Measurements from ENCODE around the gene NELL1.
"Not testable (repeated sequence)": the region's sequence is repeated elsewhere in the genome, so short reads cannot be mapped to it uniquely, and the experiment has no call there.

The NELL1 gene

DNA sequence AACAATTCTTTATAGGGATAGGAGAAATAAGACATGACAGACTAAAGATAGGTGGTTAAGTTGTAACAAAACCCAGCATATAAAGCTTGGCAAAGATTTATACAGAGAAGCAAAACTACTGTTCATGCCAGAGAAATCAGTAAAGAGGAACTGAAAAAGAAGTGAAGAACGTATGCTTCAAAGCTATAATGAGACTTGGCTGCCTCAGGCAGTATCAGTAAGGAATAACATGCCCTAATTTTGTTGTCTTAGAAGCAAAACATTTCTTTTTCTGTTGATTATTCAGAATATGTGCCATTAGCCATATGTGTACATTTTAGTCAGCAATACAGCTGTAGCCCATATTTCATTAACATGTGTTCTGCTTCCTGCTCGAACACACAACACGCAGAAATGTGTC is 403.2 kb downstream of the NELL1 start:
- DNase-seq (ENCODE audit: insufficient read length, low spot score) (no peak), FAIRE-seq (no peak)

DNA sequence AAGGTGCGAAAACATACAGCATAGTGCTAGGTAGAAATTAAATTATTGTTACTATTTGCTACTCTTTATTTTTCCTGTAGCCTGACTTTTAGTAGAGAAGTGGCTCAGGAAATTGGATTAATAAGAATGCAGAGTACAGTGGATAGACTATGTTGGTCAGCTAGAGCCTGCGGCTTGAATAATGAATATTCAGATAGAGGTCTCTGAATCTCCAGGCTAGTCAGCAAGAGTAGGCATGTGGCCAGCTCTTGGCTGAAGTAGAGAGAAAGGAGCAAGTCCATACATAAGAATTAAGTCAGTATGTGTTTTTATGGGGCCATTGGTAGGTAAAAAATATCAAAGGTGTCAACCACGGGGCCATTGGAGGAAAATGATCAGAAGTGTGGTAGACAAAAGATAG is 413.5 kb downstream of the NELL1 start:
- DNase-seq (ENCODE audit: insufficient read length, low spot score) (no peak), FAIRE-seq (no peak)

DNA sequence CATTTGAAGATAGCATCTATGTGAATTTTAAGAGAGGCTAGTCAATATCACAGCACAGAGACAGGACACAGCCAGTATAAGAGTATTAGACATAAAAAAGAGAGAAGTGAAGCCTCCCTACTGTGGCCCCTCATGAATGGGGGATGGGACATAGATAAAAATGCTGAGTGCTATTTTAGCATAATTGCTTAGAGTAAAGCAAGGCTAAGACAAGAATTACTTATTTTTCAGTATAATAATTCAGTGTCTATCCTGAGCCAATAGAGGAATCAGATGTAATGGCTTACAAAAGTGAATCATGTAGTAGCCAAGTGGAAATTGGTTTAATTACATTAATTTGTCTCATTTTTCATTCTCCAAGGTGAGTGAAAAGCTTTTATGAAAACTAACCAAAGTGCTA is 419.5 kb downstream of the NELL1 start:
- FAIRE-seq = no peak
- no peak for DNase-seq (ENCODE audit: insufficient read length, low spot score)

DNA sequence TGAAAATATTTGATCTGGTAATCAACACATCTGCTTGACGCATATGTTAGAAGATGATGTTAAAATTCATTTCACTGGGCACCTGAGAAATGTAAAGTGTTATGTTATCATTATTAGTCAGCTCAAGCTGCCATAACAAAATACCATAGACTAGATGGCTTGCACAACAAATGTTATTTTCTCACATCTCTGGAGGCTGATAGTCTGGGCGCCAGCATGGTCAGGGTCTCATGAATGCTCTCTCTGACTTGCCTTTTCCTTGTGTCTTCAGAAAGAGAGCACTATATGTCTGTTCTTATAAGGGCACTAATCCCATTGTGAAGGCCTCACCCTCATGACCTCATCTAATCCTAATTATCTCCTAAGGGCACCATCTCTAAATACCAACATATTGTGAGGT is 435.3 kb downstream of the NELL1 start:
- FAIRE-seq (no peak), DNase-seq (ENCODE audit: insufficient read length, low spot score) (no peak)

DNA sequence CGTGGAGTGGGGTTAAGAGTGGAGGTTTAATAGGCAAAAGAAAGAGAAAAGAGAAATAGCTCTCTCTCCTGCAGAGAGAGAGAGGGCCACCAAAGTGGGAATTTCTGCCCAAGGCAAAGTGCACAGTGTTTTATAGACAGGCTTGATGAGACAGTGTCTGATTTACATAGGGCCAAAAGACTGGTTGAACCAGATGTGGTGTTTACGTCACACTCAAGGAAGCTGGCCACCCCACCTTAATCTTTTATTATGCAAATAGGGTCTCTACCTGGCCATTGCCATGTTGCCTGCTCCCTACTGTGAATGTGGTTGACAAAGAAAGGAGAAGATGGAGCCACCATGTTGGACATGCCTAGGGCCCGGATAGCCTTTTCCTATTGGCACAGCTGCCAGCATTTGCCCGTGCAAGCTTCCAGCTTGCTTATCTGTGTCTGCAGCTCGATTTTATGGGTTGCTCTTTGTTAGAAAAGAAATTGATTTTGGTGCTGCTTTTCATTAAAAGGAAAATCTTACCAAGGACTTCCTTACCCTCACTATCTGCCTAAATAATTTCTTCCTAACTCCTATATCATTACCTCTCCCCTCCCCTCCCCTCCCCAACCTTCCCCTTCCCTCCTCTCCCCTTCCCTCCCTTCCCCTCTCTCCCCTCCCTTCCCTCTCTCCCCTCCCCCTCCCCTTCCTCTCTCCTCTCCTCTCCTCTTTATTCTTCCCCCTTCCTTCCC is 436.0 kb downstream of the NELL1 start:
- no peak for FAIRE-seq
- no peak for DNase-seq (ENCODE audit: insufficient read length, low spot score)

DNA sequence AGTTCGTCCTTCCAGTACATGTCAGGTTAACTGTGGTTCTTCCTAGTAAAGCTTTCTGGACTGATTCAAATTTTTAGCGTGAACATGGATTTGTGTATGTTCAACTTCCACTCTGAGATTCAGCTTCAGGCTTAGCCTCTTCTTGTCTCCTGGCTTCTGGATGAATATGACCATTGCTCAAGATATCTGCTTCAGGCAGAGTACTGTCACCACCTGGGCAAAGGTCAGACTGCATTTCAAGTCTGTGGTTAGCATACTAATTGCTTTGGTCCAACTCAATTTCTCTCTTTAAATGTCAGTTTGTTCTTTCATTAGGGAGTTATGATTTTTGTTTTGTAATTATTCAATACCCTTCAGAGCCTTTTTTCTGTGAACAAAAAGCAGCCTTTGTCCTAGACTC is 440.0 kb downstream of the NELL1 start:
- no peak for FAIRE-seq

DNA sequence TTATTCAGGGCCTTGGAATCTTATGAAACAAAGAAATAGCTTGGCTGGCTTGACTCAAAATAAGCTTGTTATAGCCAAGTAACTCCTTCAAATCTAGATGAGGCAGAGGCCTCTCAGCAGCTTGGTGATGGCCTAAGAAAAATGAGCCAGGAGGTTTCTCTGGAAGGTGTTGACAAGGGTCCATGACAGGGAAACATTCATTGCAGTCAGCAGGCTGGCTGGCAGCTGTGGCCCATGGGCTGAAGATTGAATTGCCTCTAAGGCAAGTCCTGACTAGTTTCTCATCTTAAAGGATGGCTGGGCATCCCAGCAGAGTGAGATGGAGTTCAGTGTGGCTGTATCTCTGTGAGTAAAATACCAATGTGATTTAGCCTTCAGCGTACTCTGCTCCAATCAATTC is 441.0 kb downstream of the NELL1 start:
- DNase-seq (ENCODE audit: insufficient read length, low spot score) (no peak), FAIRE-seq (no peak)

More for the DNA sequence above, 440.0 kb downstream of the NELL1 start:
- DNase-seq (ENCODE audit: insufficient read length, low spot score) = no peak

DNA sequence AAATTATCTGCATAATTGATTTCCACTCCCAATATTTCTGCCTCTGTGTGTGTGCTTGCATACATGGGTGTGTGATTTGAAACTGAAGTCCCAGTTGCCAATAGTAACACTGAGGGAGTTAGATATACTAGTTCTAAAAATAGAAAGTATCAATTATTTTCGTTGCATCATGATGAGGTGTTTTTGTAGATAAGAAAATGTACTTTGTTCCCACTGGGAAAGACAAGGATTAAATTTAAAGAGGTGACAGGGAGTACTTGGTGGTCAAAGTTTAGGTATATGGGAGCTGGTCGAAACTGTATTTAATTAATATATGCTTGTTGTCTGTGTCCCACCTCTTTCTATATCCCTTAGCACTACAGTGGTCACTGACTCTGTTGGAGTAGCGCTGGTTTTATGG is 444.5 kb downstream of the NELL1 start:
- no peak for FAIRE-seq

DNA sequence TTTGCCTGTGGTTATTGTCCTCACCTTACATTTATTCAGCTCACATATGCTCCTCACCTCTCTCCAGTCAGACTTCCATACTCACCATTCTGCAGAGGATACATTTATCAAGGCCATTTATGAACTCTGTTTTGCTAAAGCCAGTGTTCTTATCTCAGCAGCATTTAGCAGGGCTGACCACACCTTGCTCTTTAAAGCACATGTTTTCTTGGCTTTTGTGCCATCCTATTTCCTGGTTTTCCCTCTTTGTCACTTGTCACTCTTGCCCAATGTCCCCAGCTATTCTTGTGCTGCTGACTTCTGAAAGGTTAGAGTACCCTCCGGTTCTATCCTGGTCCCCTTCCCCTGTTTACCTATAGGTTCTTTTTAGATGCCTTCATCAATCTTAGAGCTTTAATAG is 446.6 kb downstream of the NELL1 start:
- DNase-seq (ENCODE audit: insufficient read length, low spot score) (no peak), FAIRE-seq (no peak)

More for the DNA sequence above, 444.5 kb downstream of the NELL1 start:
- no peak for DNase-seq (ENCODE audit: insufficient read length, low spot score)

DNA sequence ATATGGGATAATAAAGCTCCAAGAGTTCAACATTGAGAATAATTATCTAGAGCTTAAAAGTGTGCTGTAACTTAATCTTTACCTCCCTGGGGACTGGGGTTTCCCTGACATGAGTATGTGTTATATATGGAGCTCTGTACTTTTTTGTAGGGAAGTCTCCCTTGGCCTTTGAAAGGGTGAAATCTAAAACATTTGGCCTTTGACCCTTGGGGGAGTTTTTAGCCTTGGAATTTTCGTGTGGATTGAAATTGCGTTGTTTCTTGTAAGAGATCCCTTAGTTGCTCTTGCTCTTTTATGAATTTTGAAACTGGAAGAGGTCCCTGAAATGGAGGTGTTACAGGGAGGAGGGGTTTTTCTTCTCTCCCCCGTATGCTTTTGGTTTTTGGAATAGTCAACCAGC is 450.0 kb downstream of the NELL1 start:
- FAIRE-seq (no peak), DNase-seq (ENCODE audit: insufficient read length, low spot score) (no peak)

DNA sequence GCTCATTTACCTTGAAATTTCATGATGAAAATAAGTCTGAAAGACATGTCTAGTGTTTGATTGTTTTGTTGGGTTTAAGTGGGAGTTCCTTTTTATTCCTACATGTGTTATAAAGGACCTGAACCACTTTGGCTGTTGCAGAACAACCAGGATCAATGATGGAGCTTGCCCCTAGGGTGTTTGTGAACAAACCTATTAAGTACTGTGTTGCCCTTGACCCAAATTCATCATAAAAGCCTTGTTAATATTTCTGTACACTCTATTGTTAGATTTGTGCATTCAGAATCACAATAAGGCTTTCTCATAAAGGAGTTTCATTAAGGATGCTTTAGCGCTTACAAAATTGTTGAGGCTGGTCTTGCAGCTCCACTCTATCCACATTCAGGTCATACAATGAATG is 452.6 kb downstream of the NELL1 start:
- FAIRE-seq (no peak), DNase-seq (ENCODE audit: insufficient read length, low spot score) (no peak)

DNA sequence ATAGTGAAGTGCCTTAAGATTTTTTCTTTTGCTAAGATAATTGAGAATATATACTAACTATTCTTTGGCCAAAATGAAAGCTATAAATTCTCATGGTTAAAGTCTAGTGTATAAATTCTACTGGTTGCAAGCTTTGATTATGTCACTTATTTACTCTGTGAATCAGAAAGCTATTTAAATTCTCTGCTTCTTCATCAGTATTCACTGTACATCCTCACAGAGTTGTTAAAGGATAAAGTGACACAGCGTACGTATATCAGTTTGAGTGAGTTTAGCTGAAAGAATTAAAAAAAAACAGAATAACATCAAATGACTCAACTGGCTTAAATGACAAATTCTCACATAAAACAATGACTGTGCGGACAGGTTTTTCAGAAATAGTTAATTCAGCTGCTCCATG is 453.1 kb downstream of the NELL1 start:
- no peak for FAIRE-seq
- DNase-seq (ENCODE audit: insufficient read length, low spot score) = no peak

DNA sequence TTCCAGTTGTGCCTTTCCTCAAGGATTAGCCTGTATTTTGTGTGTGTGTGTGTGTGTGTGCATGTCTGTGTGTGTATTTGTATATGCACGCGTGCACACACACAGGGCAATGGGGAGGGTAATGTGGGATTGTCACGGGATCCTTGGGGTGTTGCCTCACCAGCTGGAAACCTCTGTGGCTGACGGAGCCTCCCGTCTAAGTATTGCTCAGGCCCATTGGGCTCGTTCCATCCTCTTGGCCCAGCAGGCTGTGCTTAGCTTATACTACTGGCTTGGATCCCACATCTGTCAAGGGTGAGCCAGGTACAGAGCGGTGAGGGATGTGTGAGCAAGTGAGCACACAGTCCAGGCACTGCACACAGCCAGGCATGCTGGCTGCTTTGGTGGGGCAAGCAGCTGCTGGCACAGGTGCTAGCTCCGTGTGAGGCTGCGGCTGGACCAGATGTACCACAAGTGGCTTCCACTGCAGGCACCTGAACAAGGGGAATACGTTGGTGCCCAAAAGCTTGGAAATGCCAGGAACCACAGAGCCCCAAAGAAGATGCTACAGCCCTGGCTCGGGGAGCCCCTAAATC is 462.8 kb downstream of the NELL1 start:
- FAIRE-seq = no peak

DNA sequence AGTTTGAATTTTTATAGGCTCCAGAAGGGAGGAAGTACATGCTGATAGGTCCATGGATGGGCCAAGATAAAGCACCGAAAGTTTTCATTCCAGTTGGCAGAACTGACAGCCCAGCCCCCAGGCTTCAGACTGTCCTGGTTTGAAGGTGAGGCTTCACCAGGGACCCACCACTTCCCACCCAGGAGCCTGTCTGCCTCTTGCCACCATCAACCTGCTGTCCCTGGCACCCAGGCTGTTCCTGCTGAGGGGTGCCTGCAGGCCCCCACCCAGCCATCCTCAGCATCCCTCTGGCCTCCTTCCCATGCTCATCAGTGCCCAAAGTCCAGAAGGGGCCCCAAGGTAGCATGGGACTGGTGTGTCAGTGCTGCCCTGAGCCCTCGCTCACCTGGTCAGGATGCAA is 463.9 kb downstream of the NELL1 start:
- FAIRE-seq (no peak), DNase-seq (ENCODE audit: insufficient read length, low spot score) (no peak)

More for the DNA sequence above, 462.8 kb downstream of the NELL1 start:
- no peak for DNase-seq (ENCODE audit: insufficient read length, low spot score)

DNA sequence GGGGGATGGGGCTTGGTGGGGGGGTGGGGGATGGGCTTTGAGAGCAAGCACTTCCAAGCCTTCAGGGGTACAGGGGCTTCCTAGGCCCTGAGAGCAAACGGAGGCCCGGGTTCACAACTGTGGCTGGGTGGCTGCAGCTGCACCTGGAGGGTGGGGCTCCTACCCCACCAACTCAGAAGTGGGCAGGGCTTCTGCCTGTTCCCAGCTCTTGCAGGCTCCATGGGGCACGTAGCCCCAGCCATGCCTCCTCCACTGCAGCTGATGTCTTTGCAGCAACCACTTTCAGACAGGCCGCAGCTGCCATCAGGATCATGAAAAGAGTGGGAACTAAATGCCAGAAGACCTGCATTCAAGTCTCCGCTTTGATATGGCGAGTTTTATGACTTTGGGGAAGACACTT is 464.3 kb downstream of the NELL1 start:
- no peak for FAIRE-seq
- DNase-seq (ENCODE audit: insufficient read length, low spot score) = no peak

DNA sequence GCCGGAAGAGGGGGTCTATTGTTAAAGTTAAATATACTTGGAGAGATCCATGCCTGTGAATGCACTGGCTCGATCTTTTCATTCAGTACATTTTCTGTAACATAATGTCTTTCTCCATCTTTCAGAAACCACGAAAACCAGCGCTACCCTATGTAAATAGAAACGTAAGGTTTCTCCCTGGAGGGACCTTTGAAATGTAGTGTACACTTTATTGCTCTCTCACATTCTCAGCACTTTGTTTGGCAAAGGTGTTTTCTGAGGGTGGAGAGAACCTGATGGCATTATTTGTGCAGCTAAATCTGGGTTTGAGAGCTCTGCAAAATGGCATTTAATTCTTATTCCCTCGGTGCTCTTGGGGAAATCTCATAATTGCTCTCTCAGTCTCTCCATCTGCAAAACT is 468.4 kb downstream of the NELL1 start:
- FAIRE-seq (no peak), DNase-seq (ENCODE audit: insufficient read length, low spot score) (no peak)

DNA sequence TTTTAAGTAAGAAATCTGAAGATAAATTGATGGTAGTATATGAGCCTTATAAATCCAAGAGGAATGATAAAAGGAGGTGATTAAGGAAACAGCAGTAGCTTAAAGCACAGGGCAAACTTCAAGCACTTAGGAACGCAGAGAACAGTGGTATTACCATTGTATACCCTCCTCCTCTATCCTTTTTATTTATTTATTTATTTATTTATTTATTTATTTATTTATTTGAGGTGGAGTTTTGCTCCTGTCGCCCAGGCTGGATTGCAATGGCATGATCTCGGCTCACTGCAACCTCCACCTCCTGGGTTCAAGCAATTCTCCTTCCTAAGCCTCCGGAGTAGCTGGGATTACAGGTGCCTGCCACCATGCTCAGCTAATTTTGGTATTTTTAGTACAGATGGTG is 472.2 kb downstream of the NELL1 start:
- not testable (repeated sequence) for FAIRE-seq; DNase-seq (ENCODE audit: insufficient read length, low spot score)

DNA sequence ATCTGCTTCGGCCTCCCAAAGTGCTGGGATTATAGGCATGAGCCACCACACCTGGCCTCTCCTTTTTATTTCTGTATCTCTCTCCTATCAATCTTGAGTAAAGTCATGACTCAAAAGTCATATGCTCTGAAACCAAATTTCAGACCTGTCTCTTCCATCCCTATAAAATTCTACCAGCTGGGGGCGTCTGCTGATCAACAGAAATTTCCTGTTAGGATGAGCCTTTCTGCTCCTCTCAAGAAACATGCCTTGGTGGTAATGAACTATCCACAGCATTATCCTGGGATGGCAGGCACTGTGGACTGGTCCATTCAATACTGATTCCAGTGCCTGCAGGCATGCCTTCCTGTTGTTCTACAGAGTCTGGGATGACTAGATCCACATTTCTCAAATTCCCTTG is 472.6 kb downstream of the NELL1 start:
- DNase-seq (ENCODE audit: insufficient read length, low spot score) = no peak
- FAIRE-seq = no peak

DNA sequence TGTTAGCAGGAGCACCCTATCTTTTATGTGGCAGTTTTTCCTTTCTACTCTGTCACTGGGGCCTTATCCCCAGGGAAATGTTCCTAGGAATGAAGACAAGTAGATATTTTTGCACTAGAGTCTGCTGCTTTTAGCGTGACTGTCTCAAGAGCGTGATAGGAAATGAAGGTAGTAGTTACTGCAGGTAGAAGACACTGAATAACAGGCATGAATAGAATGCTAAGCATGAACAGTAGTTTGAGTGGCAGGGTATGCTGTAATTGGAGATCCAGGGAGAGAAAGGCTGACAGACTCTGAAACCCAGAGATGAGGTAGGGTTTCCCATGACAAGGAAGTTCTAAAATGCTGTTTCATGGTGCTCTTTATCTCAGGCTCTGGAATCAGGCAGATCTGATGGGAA is 475.1 kb downstream of the NELL1 start:
- FAIRE-seq (no peak), DNase-seq (ENCODE audit: insufficient read length, low spot score) (no peak)

DNA sequence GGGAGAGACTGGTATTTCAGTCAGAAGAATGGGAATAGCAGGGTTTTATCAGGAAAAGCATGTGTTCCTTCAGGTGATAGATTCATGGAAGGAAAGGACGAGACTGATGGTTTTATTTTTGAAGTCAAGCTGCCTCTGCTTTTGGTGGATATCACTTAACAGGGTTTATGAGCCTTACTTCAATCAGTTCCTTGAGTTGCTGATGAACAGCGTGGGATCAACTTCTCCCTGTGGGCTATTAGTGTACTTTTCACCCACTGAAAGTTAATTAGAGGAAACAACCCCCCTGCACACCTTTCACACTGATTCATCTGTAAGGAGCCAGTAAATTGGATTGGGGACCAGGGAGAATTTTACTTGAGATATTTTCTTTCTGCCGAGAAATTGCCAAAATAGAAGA is 479.0 kb downstream of the NELL1 start:
- DNase-seq (ENCODE audit: insufficient read length, low spot score) = no peak
- FAIRE-seq = no peak

DNA sequence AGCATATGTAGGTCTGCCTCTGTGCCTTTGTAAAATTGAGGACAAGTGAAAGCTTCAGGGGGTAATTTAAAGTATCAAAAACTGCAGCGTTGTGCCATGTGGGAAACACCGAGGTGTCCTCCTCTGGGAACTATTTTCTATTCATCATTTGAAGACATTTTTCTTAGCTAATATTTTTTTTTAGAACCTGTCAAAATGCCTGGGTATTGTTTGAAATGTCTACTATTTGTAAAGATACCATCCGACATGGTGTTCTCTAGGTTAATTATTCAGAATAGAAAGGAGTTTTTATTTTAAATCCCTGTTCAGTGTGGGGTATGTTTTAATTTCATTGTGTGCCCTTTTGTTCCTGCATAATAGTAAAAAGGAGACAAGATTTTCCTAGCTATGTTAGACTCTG is 490.8 kb downstream of the NELL1 start:
- no peak for FAIRE-seq

DNA sequence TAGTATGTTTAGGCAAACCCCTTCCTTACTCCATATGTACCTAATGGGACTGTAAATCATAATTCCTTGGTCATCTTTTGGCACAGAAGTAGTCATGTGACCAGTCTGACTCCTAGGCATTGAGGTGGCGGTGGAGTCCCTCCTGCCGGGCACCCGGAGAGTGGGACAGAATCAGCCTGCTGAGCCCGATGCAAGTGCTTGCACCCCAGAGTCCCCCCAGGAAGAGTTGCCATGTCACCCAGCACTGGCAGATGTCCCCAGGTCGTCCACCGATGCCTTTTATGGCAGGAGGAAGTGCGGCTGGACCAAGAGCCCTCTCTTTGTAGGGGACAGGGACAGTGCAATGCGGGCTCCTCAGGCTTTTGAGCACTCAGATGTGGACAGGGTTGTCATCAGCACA is 500.3 kb downstream of the NELL1 start:
- FAIRE-seq = no peak
- no peak for DNase-seq (ENCODE audit: insufficient read length, low spot score)

More for the DNA sequence above, 490.8 kb downstream of the NELL1 start:
- no peak for DNase-seq (ENCODE audit: insufficient read length, low spot score)

DNA sequence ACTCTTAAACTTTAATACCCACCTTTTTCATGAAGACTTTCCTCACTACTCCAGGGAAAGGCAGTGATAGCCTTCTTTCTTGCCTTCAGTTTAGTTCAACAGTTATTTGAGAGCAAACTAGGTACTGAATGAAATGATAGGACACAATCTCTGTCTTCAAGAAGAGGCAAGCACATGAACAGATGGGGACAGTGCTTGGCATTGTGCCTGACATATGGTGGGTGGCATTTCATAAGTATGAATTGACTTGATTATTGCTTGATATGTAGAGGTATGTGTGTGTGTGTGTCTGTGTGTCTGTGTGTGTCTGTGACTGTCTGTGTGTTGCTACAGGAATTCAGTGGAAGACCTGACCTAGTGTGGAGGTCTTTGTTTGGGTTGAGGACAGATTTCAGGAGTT is 504.1 kb downstream of the NELL1 start:
- FAIRE-seq (no peak), DNase-seq (ENCODE audit: insufficient read length, low spot score) (no peak)
